ENCODE data around the gene NF1.
A peak's percentile ranks its signal among the peaks of the same experiment; 100 is the strongest.

Gene NF1

DNA sequence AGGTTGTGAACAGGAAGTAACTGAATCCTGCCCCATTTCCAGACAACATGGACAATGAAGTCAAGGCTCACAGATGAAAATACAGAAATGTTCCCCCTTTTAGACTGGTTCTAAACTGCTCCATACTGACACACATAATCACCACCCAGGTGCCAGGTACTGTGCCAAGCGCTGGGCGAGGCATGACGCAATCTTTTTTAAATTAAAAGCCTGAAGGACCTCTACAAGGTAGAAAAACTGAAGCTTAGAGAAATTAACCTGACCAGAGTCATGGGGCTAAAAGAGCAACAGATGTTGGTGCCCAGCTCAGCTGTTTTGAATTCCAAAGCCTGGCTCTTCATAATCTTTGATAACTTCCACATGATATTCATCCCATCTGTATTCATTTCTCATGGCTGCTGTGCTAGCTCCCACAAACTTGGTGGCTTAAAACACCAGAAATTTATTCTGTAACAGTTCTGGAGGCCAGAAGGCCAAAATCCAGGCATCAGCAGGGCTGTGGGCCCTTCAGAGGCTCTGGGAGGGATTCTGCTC, 291.8 kb downstream of the NF1 start:
- Histone ChIP-seq H3K27me3 (ENCODE audit: low read depth, low read length) (no peaks in the 10 kb centered on the region), H2AFZ (ENCODE audit: low read depth, low read length) (no peak overlapping the region), H3K9ac (ENCODE audit: low read length) (no peak overlapping the region), H3K79me2 (ENCODE audit: low read length) (no peaks in the 10 kb centered on the region), H3K36me3 (replicated peaks; ENCODE audit: low read depth, low read length) (no peaks in the 10 kb centered on the region), H3K9me3 (ENCODE audit: insufficient read depth, low read length) (no peaks in the 10 kb centered on the region), H3K4me1 (ENCODE audit: low read length) (no peaks in the 10 kb centered on the region), H3K4me2 (ENCODE audit: low read length) (no peak overlapping the region), H3K4me3 (ENCODE audit: low read length) (no peak overlapping the region), H3K27ac (ENCODE audit: low read length) (no peak overlapping the region), H4K20me1 (ENCODE audit: insufficient read depth, low read length) (no peaks in the 10 kb centered on the region)
- TF ChIP-seq, protein P1, sequence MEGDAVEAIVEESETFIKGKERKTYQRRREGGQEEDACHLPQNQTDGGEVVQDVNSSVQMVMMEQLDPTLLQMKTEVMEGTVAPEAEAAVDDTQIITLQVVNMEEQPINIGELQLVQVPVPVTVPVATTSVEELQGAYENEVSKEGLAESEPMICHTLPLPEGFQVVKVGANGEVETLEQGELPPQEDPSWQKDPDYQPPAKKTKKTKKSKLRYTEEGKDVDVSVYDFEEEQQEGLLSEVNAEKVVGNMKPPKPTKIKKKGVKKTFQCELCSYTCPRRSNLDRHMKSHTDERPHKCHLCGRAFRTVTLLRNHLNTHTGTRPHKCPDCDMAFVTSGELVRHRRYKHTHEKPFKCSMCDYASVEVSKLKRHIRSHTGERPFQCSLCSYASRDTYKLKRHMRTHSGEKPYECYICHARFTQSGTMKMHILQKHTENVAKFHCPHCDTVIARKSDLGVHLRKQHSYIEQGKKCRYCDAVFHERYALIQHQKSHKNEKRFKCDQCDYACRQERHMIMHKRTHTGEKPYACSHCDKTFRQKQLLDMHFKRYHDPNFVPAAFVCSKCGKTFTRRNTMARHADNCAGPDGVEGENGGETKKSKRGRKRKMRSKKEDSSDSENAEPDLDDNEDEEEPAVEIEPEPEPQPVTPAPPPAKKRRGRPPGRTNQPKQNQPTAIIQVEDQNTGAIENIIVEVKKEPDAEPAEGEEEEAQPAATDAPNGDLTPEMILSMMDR (IDR thresholded peaks at IDR 0.05; ENCODE audit: low read depth, low read length), result no peak
- no peak for TF ChIP-seq EZH2phosphoT487 (IDR thresholded peaks at IDR 0.05; ENCODE audit: low read depth)

DNA sequence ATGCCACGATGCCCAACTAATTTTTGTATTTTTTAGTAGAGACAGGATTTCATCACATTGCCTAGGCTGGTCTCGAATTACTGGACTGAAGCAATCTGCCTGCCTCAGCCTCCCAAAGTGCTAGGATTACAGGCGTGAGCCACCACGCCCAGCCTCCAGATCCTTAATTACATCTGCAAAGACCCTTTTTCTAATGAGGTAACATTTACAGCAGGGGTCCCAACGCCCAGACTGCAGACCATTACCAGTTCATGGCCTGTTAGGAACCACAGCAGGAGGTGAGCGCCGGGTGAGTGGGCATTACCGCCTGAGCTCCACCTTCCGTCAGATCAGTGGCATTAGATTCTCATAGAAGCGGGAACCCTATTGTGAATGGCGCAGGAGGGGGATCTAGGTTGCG, 292.7 kb downstream of the NF1 start:
- no peak overlapping the region for H2AFZ ChIP-seq (ENCODE audit: low read depth, low read length)
- no peaks in the 10 kb centered on the region for H3K79me2 ChIP-seq (ENCODE audit: low read length)
- no peaks in the 10 kb centered on the region for H3K4me1 ChIP-seq (ENCODE audit: low read length)
- no peaks in the 10 kb centered on the region for H3K36me3 ChIP-seq (replicated peaks; ENCODE audit: low read depth, low read length)
- no peaks in the 10 kb centered on the region for H3K27me3 ChIP-seq (ENCODE audit: low read depth, low read length)
- H3K4me3 ChIP-seq (ENCODE audit: low read length), result no peak overlapping the region
- no peak for TF ChIP-seq EZH2phosphoT487 (IDR thresholded peaks at IDR 0.05; ENCODE audit: low read depth)
- TF ChIP-seq, protein P1 (IDR thresholded peaks at IDR 0.05; ENCODE audit: low read depth, low read length), result no peak
- H3K9ac ChIP-seq (ENCODE audit: low read length), result no peak overlapping the region
- no peaks in the 10 kb centered on the region for H4K20me1 ChIP-seq (ENCODE audit: insufficient read depth, low read length)
- no peak overlapping the region for H3K4me2 ChIP-seq (ENCODE audit: low read length)
- no peak overlapping the region for H3K27ac ChIP-seq (ENCODE audit: low read length)
- no peaks in the 10 kb centered on the region for H3K9me3 ChIP-seq (ENCODE audit: insufficient read depth, low read length)

GRCh38 chr17:31388351-31388750, 293.6 kb downstream of the NF1 start:
- TF ChIP-seq, protein P1 (IDR thresholded peaks at IDR 0.05; ENCODE audit: low read depth, low read length), result no peak
- TF ChIP-seq EZH2phosphoT487 (IDR thresholded peaks at IDR 0.05; ENCODE audit: low read depth), result no peak
- no peak overlapping the region for H2AFZ ChIP-seq (ENCODE audit: low read depth, low read length)
- no peak overlapping the region for H3K4me3 ChIP-seq (ENCODE audit: low read length)
- H3K27me3 ChIP-seq (ENCODE audit: low read depth, low read length), result no peaks in the 10 kb centered on the region
- no peaks in the 10 kb centered on the region for H3K4me1 ChIP-seq (ENCODE audit: low read length)
- no peak overlapping the region for H3K27ac ChIP-seq (ENCODE audit: low read length)
- H3K4me2 ChIP-seq (ENCODE audit: low read length), result no peak overlapping the region
- no peak overlapping the region for H3K9ac ChIP-seq (ENCODE audit: low read length)
- H3K9me3 ChIP-seq (ENCODE audit: insufficient read depth, low read length), result no peaks in the 10 kb centered on the region
- no peaks in the 10 kb centered on the region for H4K20me1 ChIP-seq (ENCODE audit: insufficient read depth, low read length)
- H3K36me3 ChIP-seq (replicated peaks; ENCODE audit: low read depth, low read length), result no peaks in the 10 kb centered on the region
- no peaks in the 10 kb centered on the region for H3K79me2 ChIP-seq (ENCODE audit: low read length)

DNA sequence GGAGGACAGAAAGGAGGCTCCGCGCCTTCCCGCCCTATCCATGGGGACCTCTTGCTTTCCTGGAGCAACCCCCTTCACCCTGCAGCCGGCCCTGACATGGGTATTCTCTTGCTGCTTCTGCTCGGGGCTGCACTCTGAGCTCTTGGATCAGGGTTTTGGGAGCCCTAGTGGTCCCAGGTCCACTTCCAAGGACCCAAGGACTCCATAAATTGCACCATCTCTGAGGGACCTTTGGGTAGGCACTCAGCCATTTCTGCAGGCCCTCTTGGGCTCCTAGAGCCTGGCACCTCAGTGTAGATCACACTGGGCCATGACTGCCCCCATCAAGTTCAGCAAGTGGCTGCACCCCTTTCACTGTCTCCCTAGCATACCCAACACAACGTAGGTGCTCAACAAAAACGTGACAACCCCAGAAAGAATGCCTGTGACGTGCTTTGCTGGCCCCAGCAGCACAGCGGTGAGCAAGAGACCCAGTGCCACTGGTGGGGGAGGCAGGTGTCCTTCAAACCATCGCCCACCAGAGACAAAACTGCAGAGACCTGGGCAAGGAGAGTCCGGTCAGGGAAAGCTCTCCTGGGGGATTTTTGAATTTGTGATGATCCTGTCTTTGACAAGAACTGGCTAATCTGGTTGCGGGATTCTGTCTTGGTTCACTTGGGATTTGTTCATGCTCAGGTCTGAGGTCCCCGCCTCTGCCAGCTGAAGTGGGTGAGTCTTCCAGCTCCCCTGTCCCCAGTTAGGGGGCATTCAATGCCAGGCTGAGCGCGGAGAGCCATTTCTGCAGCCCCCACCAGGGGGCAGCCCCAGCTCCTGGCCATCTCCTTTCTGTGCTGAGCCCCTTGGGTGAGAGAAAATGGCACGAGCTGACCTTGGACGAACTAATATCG, 294.2 kb downstream of the NF1 start:
- TF ChIP-seq, protein P1 (IDR thresholded peaks at IDR 0.05; ENCODE audit: low read depth, low read length), result peak; percentile 72
- TF ChIP-seq EZH2phosphoT487 (IDR thresholded peaks at IDR 0.05; ENCODE audit: low read depth), result no peak
- Histone ChIP-seq H2AFZ (ENCODE audit: low read depth, low read length) (no peak overlapping the region), H3K9ac (ENCODE audit: low read length) (no peak overlapping the region), H3K4me2 (ENCODE audit: low read length) (0 out of 2 replicates have a peak overlapping the region, but pooled peaks have one; percentile 29), H3K36me3 (replicated peaks; ENCODE audit: low read depth, low read length) (no peaks in the 10 kb centered on the region), H3K4me1 (ENCODE audit: low read length) (no peaks in the 10 kb centered on the region), H3K9me3 (ENCODE audit: insufficient read depth, low read length) (no peaks in the 10 kb centered on the region), H3K27ac (ENCODE audit: low read length) (no peak overlapping the region), H4K20me1 (ENCODE audit: insufficient read depth, low read length) (no peaks in the 10 kb centered on the region), H3K79me2 (ENCODE audit: low read length) (no peaks in the 10 kb centered on the region), H3K27me3 (ENCODE audit: low read depth, low read length) (no peaks in the 10 kb centered on the region), H3K4me3 (ENCODE audit: low read length) (no peak overlapping the region)

Data from OCI-LY3 (cell line).